ENCODE results near the gene DCPS.
A peak's percentile ranks its signal among the peaks of the same experiment; 100 is the strongest.
"Not testable (repeated sequence)": the region's sequence is repeated elsewhere in the genome, so short reads cannot be mapped to it uniquely, and the experiment has no call there.

The DCPS gene

DNA sequence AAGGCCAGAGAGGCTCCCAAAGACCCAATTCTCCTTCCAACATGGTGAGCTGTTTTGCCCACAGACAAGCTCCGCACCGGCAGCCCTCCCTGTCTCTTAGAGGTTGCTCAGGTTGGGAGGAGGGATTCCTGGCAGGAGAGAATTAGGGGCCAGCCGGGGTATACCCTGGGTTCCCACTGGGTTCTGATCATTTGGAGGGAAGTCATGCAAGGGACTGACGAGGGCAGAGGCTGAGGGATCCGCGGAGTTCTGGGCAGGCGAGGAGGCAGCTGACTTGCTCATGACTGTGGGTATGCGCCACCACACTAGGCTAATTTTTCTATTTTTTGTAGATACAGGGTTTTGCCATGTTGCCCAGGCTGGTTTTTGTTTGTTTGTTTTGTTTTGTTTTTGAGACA lies 56.2 kb downstream of the DCPS start:
- DNase-seq (ENCODE audit: low spot score): no peak

DNA sequence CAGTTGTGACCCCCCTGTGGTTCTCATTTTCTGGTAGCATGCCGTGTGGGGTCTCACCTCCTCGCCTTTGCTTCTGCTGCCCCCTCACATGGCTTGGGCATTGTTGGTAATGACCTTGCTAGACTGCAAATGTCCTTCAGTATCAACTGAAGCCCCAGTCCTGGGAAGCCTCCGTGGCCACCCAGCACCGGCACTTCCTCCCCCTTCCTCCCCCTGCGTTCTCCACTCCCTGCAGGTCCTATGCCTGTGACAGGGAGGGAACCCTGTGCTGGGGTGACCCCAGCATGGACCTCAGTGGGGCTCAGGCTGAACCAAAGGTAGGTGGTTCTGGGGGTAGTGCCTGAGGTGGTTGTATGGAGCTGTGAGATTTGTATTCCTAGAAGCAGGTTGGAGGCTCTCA lies 57.5 kb downstream of the DCPS start:
- DNase-seq (ENCODE audit: low spot score): no peak

GRCh38 chr11:126362879-126363655 lies 59.2 kb downstream of the DCPS start:
- DNase-seq (ENCODE audit: low spot score): no peak

- peak; percentile 69 for DNase-seq (ENCODE audit: low spot score)
Observed at GRCh38 chr11:126363706-126364248, 59.9 kb downstream of the DCPS start.

DNA sequence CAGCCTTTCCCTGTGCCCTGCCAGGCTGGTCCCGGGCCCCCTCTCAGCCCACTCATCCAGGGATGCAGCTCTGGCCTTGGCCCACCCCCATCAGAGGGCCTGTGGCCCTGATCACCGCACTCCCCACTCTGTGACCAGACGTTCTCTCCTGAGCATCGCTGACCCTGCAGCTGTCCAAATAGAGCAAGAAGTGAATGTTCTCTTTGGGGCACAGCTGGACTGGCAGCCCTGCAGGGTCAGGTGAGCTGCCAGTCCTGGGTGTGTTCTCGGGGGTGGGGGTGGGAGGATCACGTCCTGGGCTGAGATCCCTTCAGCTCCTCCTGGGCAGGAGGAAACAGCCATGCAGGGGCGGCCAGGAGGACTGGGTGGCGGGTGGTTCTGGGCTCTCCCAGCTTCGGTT lies 60.9 kb downstream of the DCPS start:
- not testable (repeated sequence) for DNase-seq (ENCODE audit: low spot score)

DNA sequence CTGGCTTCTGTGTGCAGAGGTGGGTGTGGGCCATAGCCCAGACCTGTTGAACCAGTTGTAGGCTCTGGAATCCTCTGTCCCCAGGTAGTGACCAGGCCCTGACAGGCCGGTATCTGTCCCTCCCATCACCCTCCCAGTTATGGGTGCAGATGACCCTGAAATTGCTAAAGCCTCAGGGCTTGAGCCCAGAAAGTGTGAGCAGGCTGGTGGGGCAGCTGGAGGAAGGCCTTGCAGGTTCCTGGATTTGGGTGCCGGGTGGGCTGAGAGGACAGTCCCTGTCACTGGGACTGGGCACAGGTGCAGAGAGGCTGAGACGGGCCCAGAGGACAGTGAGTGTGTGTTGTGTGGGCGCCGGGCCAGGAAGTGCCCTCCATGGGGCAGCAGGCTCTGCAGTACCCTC lies 61.6 kb downstream of the DCPS start:
- DNase-seq (ENCODE audit: low spot score): not testable (repeated sequence)

GRCh38 chr11:126366064-126366822 lies 62.4 kb downstream of the DCPS start:
- no peak for DNase-seq (ENCODE audit: low spot score)

- DNase-seq (ENCODE audit: low spot score): not testable (repeated sequence)
Observed at GRCh38 chr11:126366823-126367654, 63.2 kb downstream of the DCPS start.

DNA sequence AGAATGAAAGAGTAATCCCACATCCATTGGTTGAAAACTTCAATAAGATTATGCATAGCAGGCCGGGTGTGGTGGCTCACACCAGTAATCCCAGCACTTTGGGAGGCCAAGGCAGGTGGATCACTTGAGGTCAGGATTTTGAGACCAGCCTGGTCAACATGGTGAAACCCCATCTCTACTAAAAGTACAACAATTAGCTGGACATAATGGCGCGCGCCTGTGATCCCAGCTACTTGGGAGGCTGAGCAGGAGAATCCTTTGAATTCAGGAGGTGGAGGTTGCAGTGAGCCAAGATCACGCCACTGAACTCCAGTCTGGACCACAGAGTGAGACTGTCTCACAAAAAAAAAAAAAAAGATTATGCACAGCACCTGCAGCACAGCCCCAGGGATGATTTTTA lies 63.9 kb downstream of the DCPS start:
- DNase-seq (ENCODE audit: low spot score): not testable (repeated sequence)

- DNase-seq (ENCODE audit: low spot score): not testable (repeated sequence)
Observed at GRCh38 chr11:126368336-126369119, 64.7 kb downstream of the DCPS start.

GRCh38 chr11:126370016-126370415 lies 66.2 kb downstream of the DCPS start:
- no peak for DNase-seq (ENCODE audit: low spot score)

GRCh38 chr11:126371595-126371994 lies 67.7 kb downstream of the DCPS start:
- DNase-seq (ENCODE audit: low spot score): no peak

DNA sequence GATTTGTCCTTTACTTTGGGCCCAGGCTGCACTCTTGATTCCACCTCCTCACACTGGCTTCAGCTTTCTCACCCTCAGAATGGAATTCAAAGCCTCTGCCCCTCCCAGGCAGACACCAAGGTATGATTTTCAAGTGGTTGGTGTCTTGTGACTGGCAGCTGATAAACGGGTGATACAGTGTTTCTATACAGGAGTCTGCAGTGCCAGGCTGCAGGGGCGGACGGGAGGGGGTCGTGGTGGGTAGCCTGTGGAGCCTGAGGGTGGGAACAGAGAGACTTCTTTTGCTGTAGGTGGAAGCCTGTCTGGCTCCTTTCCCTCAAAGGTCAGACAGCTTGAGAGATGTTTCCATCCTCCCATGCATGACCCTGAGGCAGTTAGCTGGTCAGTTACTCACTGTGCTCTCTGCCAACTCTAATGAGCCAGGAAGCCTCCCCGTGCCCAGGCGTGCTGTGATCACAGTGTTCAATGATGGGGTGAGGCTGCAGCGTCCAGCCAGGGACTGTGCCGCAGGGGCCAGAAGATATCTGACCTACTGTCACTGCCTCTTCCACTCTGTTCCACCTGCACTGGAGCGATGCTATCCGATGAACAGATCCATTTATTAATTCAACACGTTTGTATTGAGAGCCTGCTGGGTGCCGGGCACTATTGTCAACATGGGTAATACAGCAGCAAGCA lies 69.7 kb downstream of the DCPS start:
- not testable (repeated sequence) for DNase-seq (ENCODE audit: low spot score)

DNA sequence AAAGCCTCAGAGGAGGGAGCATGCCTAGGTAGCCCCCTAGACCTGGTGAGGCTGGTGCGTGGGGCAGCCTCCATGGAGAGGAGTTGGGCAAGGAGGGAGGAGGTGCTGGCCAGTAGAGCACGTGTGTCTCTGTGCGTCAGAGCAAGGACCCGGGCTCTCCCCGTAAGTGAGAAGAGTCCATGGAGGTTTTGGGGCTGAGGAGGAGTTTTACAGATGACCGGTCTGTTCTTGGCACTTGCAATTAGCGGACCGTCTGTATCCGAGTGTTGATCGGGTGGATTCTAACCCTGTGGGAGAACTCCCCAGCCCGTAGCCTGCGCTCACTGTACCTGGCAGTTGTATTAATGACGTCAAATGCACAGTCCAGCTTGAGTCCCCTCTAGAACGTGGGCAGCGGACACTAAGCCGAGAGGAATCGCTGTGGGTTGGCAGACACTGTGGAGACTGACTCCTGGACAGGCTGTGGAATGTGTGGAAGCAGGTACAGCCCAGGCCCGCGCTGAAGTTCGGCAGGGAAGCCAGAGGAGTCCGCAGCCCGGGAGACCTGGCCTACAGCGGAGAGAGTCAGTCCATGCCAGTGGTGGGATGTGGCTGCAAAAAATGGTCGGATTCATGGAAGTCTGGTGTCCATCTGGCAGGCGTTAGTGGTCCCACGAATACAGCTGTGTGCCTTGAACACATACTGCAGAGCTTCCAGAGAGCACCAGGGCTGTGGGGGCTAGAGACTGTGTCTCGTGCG lies 70.9 kb downstream of the DCPS start:
- not testable (repeated sequence) for DNase-seq (ENCODE audit: low spot score)

DNA sequence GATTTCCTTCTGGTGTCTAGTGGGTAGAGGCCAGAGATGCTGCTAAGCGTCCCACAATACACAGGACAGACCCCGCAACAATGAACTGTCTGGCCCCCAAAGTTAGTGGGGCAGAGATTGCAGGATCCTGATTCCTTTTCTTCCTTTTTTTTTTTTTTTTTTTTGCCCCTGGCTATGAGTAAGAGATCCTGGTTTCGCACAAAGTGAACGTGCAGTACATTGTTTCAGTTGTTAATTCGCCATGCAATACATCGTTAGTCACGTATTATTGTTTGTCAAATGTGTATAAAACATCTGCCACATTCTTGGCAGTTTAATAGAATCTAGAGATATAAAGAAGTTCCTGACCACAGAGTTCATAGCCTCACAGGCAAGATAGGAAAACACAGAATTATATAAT lies 71.9 kb downstream of the DCPS start:
- no peak for DNase-seq (ENCODE audit: low spot score)

GRCh38 chr11:126378763-126379162 lies 74.9 kb downstream of the DCPS start:
- no peak for DNase-seq (ENCODE audit: low spot score)

- no peak for DNase-seq (ENCODE audit: low spot score)
Observed at GRCh38 chr11:126380909-126381308, 77.0 kb downstream of the DCPS start.

- not testable (repeated sequence) for DNase-seq (ENCODE audit: low spot score)
Observed at GRCh38 chr11:126381960-126382359, 78.1 kb downstream of the DCPS start.

- DNase-seq (ENCODE audit: low spot score): not testable (repeated sequence)
Observed at GRCh38 chr11:126382641-126383040, 78.8 kb downstream of the DCPS start.
